ENCODE measurements around the gene TIMM44.

DNA sequence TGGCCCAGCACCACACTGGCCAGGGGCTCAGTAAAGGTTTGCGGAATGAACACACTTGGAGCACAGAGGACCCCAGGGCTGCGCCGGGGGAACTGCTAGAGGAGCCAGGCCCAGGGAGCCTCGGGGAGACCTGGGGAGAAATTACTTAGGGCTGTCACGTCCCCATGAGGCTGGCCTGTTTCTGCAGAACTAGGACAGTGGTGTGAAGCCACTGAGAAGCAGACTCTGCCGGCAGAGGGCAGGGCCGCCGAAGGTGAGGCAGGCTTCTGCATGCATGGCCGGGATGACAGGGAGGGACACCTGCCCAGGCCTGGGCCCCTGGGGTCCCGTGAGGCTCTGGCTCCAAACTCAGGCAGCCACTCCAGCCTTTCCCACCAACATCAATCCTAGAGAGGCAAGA is 35.5 kb upstream of the TIMM44 start:
- TF ChIP-seq POLR2A (IDR thresholded peaks at IDR 0.05; ENCODE audit: low read length) (no peak), GATA1 (IDR thresholded peaks at IDR 0.05; ENCODE audit: low read depth, low read length) (no peak)
